GM12801 (cell line): ENCODE results near the gene YY1.

Experiments used
- CTCF ChIP-seq: IDR thresholded peaks from one replicate; pipeline ENCODE4 v1.5.1; 2011; ENCODE audit warnings: control low read depth; ENCODE audit not compliant: insufficient read length; ENCODE audit errors: extremely low read depth

YY1 gene

DNA sequence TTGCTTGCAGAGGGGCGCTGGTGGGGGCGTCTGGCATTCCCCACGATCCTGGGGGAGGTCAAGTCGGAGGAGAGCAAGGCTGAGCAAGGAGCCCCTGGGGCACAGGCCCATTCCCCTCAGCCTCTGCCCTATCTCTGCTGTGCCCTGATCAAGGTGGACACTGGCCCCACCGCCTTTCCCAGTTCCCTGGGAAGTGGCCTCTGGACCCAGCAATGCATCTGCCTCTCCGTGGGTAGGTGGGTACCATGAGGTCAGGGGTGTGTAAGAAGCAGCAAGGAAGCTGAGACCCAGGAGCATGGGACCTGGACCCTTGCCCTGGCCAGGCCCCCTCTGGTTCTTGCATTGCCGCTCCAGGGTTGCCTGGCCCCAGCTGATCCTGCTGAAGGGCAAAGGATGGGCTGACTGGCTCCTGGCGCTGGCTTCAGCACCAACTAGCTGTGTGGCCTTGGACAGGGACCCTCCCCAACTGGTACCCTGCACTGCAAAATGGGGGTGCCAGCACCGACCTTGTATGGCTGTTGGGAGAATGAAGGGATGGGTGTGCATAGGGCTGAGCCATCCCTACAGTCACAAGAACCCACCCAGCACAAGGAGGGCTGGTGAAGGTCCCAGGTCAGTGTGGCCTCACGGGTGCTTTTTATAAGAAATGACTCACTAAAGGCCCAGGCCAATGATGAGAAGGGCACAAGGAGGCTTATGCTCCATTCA lies 47.7 kb downstream of the YY1 start:
- TF ChIP-seq CTCF: no peak

DNA sequence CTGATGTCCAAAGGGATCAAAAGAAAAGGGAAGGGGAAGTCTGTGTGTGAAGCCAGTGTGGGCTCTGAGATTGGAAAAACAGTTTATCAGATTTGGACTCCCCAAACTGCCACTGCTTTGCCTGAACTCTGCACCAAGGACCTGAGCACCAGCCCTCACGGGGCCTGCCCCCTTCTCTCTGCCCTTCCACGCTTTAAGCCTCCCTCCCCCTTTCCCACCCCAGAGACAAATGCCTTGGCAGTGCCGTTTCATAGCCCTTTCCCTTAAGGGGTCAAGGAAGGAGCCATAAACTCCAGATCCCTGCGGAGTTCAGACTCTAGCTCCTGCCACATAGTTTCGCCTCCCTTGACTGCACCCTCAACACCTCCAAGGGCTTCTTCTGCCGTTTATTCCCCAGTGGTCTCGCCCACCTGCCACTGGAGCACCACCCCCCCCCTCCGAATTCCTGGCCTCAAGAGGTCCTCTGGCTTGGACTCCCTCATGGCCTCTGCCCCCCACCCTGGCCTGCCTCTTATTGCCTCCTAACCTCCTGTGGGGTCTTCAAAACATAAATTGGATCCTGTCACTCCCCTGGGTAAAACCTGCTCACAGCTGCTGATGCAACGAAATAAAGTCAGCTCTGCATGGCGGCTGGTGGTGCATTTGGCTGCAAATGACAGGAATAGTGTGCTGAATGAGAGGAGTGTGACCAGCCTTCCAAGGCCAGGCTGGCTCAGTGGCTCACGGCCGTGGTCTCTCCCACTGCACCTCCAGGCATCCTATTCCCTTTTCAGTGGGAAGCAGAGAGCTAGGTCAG lies 48.5 kb downstream of the YY1 start:
- TF ChIP-seq CTCF: no peak

GRCh38 chr14:100288382-100289185 lies 49.6 kb downstream of the YY1 start:
- no peak for TF ChIP-seq CTCF

- no peak for TF ChIP-seq CTCF
Measured at GRCh38 chr14:100289916-100290606, 51.1 kb downstream of the YY1 start.

DNA sequence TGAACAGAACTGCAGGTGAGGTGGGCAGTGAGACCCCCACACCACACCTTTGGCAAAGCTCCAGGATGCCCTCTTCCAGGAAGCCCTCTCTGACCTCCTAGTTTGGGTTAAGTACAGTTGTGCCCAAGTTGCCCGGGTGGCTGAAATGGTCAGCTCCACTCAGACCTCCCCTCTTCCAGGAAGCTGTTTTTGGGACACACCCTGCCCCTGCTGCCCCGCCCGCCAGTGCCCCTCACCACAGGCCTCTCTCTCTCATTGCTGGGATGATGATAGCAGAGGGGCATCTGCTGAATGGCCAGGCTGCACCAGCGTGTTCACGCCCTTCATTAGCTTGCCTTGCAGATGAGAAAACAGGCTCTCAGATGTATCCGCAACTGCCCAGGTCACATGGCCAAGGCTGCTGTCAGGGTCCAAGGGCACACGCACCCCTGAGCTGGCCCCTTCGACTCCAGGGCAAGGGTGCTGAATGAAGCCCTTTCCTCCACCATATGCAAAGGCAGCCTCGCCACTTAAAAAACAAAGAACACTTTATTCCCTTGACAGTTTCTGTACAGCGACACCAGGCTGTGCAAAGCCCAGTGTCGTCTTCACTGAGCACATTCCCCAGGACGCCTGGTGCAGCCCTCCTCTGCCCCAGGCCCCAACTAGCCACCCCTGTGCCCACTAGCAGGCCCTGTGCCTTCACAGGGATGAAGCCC lies 51.8 kb downstream of the YY1 start:
- no peak for TF ChIP-seq CTCF

DNA sequence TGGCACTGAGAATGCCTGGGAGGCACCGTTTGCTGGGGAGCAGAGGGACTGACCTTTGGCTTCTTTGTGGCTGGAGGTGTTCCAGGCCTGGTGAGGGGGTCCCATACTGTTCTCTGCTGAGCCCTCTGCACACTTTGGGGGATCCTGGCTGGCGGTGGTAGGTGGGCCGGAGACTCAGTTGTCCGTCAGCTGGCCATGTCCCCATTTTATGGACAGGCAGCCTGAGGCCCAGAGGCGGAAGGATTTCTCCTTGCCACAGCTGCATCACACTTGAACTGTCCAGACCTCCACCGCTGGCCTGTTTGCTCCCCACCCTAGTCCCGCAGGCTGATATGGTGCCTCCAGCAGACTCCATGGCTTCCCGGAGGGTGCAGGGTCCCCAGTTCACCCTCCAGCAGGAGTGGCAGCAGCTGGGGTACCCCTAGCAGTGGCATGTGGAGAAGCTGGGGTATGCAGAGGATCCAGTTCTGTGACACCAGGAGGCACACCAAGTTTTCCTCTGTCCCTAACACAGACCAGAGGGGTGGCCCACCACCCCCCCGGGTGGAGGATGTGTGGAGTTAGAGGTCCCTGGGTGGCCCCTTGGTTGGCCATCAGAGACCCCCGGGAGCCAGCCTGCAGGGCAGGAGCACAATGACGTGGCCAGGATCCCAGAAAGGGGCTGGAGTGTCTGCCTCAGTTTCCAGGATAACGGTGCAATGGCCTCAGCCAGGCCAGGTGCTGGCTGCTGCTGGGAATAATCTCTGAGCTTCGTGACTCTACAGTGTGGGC lies 52.5 kb downstream of the YY1 start:
- no peak for TF ChIP-seq CTCF
